Measurements from ENCODE around the gene ARHGAP28. TPM values are rescaled to one million over a fixed set of nuclear protein-coding genes. Genes with fewer than 3 reads are reported as not detected.
"Not testable (repeated sequence)": the region's sequence is repeated elsewhere in the genome, so short reads cannot be mapped to it uniquely, and the experiment has no call there.

Gene ARHGAP28
- total and polyA plus RNA-seq, 10 of the 15 experiments (the other 5 are each of a cell fraction or from before 2014, with no cell fraction given), result not detected

DNA sequence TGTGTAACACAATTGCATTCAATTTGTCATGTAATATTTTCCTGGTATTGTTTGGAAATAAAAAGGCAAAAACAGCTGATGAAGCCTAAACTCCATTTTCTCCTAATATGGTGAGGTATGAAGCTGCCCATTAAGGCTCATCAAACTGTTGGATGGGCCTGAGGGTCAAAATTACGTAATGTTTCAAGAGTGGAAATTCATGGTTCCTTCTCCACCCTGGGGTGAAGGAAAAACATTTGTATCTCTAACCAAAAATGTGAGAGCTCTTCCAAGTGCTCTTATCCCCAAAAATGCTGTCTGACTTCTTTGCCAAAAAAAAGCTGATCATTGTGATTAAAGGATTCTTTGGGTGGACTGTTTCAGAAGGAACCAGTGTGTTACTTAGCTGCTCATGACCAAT lies 91.8 kb downstream of the ARHGAP28 start (continued):
- TF ChIP-seq ZNF592 (IDR thresholded peaks at IDR 0.05) (no peak), HDAC6 (IDR thresholded peaks at IDR 0.05; ENCODE audit: unreplicated experiment) (no peak)
- TF ChIP-seq, protein P1, sequence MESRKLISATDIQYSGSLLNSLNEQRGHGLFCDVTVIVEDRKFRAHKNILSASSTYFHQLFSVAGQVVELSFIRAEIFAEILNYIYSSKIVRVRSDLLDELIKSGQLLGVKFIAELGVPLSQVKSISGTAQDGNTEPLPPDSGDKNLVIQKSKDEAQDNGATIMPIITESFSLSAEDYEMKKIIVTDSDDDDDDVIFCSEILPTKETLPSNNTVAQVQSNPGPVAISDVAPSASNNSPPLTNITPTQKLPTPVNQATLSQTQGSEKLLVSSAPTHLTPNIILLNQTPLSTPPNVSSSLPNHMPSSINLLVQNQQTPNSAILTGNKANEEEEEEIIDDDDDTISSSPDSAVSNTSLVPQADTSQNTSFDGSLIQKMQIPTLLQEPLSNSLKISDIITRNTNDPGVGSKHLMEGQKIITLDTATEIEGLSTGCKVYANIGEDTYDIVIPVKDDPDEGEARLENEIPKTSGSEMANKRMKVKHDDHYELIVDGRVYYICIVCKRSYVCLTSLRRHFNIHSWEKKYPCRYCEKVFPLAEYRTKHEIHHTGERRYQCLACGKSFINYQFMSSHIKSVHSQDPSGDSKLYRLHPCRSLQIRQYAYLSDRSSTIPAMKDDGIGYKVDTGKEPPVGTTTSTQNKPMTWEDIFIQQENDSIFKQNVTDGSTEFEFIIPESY (IDR thresholded peaks at IDR 0.05), result no peak

DNA sequence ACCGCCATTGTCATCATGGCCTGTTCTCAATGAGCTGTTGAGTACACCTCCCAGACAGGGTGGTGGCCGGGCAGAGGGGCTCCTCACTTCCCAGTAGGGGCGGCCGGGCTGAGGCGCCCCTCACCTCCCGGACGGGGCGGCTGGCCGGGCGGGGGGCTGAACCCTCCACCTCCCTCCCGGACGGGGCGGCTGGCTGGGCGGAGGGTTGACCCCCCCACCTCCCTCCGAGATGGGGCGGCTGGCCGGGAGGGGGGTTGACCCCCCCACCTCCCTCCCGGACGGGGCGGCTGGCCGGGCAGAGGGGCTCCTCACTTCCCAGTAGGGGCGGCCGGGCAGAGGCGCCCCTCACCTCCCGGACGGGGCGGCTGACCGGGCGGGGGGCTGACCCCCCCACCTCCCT lies 97.6 kb downstream of the ARHGAP28 start:
- H3K27me3 ChIP-seq (replicated peaks in 1 of 2; ENCODE audit: control insufficient read depth in 2 of 2, insufficient read depth in 2 of 2, low read length in 1 of 2); H3K9me3 ChIP-seq (replicated peaks; ENCODE audit: control insufficient read depth, insufficient read depth, low read length); in situ Hi-C loops (cut with MboI); H4K20me1 ChIP-seq (ENCODE audit: control insufficient read depth, insufficient read depth); H2AFZ ChIP-seq (ENCODE audit: control insufficient read depth, low read depth, low read length); H3K4me1 ChIP-seq (ENCODE audit: control insufficient read depth, insufficient read depth, low read length); H3K9ac ChIP-seq (ENCODE audit: control insufficient read depth, insufficient read depth, low read length); H3K79me2 ChIP-seq (ENCODE audit: control insufficient read depth, insufficient read depth, low read length); CTCF ChIA-PET; SMC1A ChIA-PET (ENCODE audit: uncharacterized antibody, unreplicated experiment); ATAC-seq; FAIRE-seq; H3K27ac ChIP-seq (ENCODE audit: control insufficient read depth, insufficient read depth); H3K4me2 ChIP-seq (ENCODE audit: control insufficient read depth, insufficient read depth); POLR2A ChIA-PET; BruUV-seq (replicated peaks); intact Hi-C loops (cut with micrococcal nuclease; ENCODE audit: unreplicated experiment); RAD21 ChIA-PET (ENCODE audit: unreplicated experiment); H3K4me3 ChIP-seq; DNase-seq (ENCODE audit: low read depth, low spot score); H3K36me3 ChIP-seq (ENCODE audit: control insufficient read depth in 2 of 2, insufficient read depth in 2 of 2, low read length in 1 of 2): not testable (repeated sequence)
- 88% methylated on average over 1 of the region's 29 CpGs for WGBS (ENCODE audit: insufficient coverage, insufficient replicate concordance, low lambda C conversion rate, missing lambda C conversion rate)

DNA sequence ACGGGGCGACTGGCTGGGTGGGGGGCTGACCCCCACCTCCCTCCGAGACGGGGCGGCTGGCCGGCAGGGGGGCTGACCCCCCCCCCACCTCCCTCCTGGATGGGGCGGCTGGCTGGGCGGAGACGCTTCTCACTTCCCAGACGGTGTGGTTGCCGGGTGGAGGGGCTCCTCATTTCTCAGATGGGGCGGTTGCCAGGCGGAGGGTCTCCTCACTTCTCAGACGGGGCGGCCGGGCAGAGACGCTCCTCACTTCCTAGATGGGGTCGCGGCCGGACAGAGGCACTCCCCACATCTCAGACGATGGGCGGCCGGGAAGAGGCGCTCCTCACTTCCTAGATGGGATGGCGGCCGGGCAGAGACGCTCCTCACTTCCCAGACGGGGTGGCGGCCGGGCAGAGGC lies 98.0 kb downstream of the ARHGAP28 start:
- FAIRE-seq; BruUV-seq (replicated peaks); intact Hi-C loops (cut with micrococcal nuclease; ENCODE audit: unreplicated experiment): not testable (repeated sequence)

More for the DNA sequence above, 98.0 kb downstream of the ARHGAP28 start:
- WGBS (ENCODE audit: insufficient coverage, insufficient replicate concordance, low lambda C conversion rate, missing lambda C conversion rate), result 64% methylated on average over 14 of the region's 30 CpGs
- RAD21 ChIA-PET (ENCODE audit: unreplicated experiment); H4K20me1 ChIP-seq (ENCODE audit: control insufficient read depth, insufficient read depth); DNase-seq (ENCODE audit: low read depth, low spot score); H3K27ac ChIP-seq (ENCODE audit: control insufficient read depth, insufficient read depth); SMC1A ChIA-PET (ENCODE audit: uncharacterized antibody, unreplicated experiment); H3K9me3 ChIP-seq (replicated peaks; ENCODE audit: control insufficient read depth, insufficient read depth, low read length); H3K4me2 ChIP-seq (ENCODE audit: control insufficient read depth, insufficient read depth); H3K4me1 ChIP-seq (ENCODE audit: control insufficient read depth, insufficient read depth, low read length); H3K9ac ChIP-seq (ENCODE audit: control insufficient read depth, insufficient read depth, low read length); in situ Hi-C loops (cut with MboI); H3K79me2 ChIP-seq (ENCODE audit: control insufficient read depth, insufficient read depth, low read length); H2AFZ ChIP-seq (ENCODE audit: control insufficient read depth, low read depth, low read length); POLR2A ChIA-PET; CTCF ChIA-PET; H3K27me3 ChIP-seq (replicated peaks in 1 of 2; ENCODE audit: control insufficient read depth in 2 of 2, insufficient read depth in 2 of 2, low read length in 1 of 2); H3K36me3 ChIP-seq (ENCODE audit: control insufficient read depth in 2 of 2, insufficient read depth in 2 of 2, low read length in 1 of 2); ATAC-seq; H3K4me3 ChIP-seq: not testable (repeated sequence)
